ENCODE data around the gene TPM1. TPM values are rescaled to one million over a fixed set of nuclear protein-coding genes. Genes with fewer than 3 reads are reported as not detected.
A peak's percentile ranks its signal among the peaks of the same experiment; 100 is the strongest.

The TPM1 gene
- total RNA-seq, 1 donor from 2014 or later, result 229 TPM

GRCh38 chr15:63012444-63012843 lies 30.1 kb upstream of the TPM1 start:
- Histone ChIP-seq H3K4me3 (no peak overlapping the region), H3K27me3 (no peaks in the 10 kb centered on the region), H3K36me3 (no peaks in the 10 kb centered on the region), H3K27ac (no peak overlapping the region), H3K9me3 (no peaks in the 10 kb centered on the region), H3K4me1 (peaks cover 9% of the 10 kb centered on the region)
- DNase-seq (no peak), ATAC-seq (no peak)
- intact Hi-C loops (cut with DNase I), result no loop called here
- TF ChIP-seq, protein P1, sequence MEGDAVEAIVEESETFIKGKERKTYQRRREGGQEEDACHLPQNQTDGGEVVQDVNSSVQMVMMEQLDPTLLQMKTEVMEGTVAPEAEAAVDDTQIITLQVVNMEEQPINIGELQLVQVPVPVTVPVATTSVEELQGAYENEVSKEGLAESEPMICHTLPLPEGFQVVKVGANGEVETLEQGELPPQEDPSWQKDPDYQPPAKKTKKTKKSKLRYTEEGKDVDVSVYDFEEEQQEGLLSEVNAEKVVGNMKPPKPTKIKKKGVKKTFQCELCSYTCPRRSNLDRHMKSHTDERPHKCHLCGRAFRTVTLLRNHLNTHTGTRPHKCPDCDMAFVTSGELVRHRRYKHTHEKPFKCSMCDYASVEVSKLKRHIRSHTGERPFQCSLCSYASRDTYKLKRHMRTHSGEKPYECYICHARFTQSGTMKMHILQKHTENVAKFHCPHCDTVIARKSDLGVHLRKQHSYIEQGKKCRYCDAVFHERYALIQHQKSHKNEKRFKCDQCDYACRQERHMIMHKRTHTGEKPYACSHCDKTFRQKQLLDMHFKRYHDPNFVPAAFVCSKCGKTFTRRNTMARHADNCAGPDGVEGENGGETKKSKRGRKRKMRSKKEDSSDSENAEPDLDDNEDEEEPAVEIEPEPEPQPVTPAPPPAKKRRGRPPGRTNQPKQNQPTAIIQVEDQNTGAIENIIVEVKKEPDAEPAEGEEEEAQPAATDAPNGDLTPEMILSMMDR (IDR thresholded peaks at IDR 0.05), result no peak

DNA sequence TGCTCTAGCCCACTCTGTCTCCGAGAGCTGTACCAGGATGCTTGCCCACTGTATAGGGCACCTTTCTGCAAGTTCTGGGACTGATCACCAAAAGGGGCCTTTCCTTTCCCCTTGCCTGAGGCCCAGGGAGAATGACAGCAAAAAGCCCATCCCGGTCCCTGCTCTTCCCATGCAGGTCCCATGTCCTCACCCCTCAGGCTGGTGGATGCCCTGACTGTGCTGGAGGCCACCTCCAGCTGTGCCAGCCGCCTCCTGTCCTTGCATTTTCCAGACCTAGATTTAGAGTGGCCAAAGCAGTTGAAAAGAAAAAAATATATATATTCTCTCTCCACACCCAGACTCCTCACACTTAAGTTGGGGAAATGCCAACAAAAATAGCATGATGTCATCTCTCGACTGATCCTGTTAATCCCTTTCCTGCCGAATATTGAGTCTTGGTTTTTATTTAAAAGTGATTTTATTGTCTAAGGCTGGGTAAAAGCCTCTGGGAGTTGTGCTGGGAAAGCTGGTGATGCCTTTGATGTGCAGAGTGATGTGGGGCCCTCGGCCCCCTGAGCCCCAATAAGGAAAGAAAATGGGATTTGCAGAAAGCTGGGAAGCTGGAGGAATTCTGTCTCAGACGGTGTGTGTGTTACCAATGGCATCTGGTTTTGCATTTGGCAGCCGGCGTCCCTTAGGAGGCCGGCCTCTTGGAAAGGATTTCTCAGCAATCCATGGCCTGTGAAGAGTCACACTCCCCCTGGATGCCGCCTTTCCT lies 29.3 kb upstream of the TPM1 start:
- Histone ChIP-seq H3K36me3 (no peaks in the 10 kb centered on the region), H3K27ac (no peak overlapping the region), H3K4me3 (no peak overlapping the region), H3K27me3 (no peaks in the 10 kb centered on the region), H3K9me3 (no peaks in the 10 kb centered on the region), H3K4me1 (peaks cover 9% of the 10 kb centered on the region)
- DNase-seq, result no peak
- ATAC-seq, result no peak
- TF ChIP-seq, protein P1 (IDR thresholded peaks at IDR 0.05), result no peak
- intact Hi-C loops (cut with DNase I), result no loop called here

DNA sequence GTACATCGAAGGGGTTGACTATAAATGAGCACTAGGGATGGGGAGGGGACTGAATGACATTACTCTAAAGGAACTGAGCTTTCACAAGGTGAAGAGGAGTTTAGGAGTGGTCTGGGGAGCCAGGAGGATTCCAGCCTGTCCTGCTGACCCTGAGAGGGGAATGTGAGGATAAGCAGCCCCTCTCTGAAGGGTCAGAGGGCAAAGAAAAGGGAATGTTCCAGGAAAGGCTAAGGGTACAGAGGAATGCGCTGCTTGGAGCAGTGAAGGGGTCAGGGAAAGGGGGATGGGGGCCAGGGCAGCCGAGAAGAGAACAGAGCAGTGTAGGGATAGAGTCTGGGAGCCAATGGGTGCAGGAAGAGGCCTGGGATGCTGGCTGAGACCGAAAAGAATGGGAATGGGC lies 28.0 kb upstream of the TPM1 start:
- intact Hi-C loops (cut with DNase I), result no loop called here
- no peak for ATAC-seq

GRCh38 chr15:63015618-63016017 lies 26.9 kb upstream of the TPM1 start:
- Histone ChIP-seq H3K4me1 (peaks cover 9% of the 10 kb centered on the region), H3K27ac (peak overlapping the region; percentile 36), H3K4me3 (no peak overlapping the region), H3K36me3 (no peaks in the 10 kb centered on the region), H3K27me3 (no peaks in the 10 kb centered on the region), H3K9me3 (no peaks in the 10 kb centered on the region)
- DNase-seq, result no peak
- TF ChIP-seq, protein P1 (IDR thresholded peaks at IDR 0.05), result no peak
- peak; percentile 40 for ATAC-seq
- intact Hi-C loops (cut with DNase I), result no loop called here

More for the DNA sequence above, 28.0 kb upstream of the TPM1 start:
- Histone ChIP-seq H3K9me3 (no peaks in the 10 kb centered on the region), H3K36me3 (no peaks in the 10 kb centered on the region), H3K27me3 (no peaks in the 10 kb centered on the region), H3K27ac (peak overlapping the region; percentile 17), H3K4me3 (no peak overlapping the region), H3K4me1 (peaks cover 9% of the 10 kb centered on the region)
- no peak for DNase-seq
- TF ChIP-seq, protein P1 (IDR thresholded peaks at IDR 0.05), result no peak

DNA sequence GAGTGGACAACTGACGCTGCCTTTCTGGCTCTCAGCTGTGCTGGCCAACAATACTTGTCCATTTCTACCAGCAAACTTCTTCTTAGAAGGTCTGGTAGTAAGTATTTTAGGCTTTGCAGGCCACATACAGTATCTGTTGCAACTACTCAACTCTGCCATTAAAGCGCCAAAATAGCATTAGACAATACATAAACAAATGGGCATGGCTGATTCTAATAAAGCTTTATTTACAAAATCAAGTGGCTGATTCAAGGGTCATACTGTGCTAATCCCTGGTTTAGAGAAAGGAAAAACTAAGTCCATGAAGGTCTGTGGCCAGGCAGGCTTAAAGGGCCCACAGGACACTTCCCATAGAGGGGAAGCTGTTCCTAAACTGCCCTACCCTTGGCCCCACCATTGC lies 26.3 kb upstream of the TPM1 start:
- no peaks in the 10 kb centered on the region for H3K9me3 ChIP-seq
- no peaks in the 10 kb centered on the region for H3K36me3 ChIP-seq
- TF ChIP-seq, protein P1 (IDR thresholded peaks at IDR 0.05), result no peak
- ATAC-seq (no peak), DNase-seq (no peak)
- H3K27ac ChIP-seq, result peak overlapping the region; percentile 36
- H3K4me3 ChIP-seq, result no peak overlapping the region
- intact Hi-C loops (cut with DNase I), result no loop called here
- H3K27me3 ChIP-seq, result no peaks in the 10 kb centered on the region
- peaks cover 9% of the 10 kb centered on the region for H3K4me1 ChIP-seq

All from upper lobe of right lung (tissue), 1 donor.